ENCODE measurements around the gene IPO11. TPM values are rescaled to one million over a fixed set of nuclear protein-coding genes. Genes with fewer than 3 reads are reported as not detected.

IPO11 gene
- total RNA-seq, 2 donors from 2014 or later, result 17.5 to 39.8 TPM

Other genes with a start within 250 kb of the IPO11 start
- 10 to 100 TPM; 30.8 to 43.4 TPM for gene KIF2A, start 106.6 kb upstream of the IPO11 start, total RNA-seq
- 10 to 100 TPM; 12.4 to 15.2 TPM for gene DIMT1, start 8.9 kb upstream of the IPO11 start, total RNA-seq
- 1 to 10 TPM; 1.0 to 2.7 TPM for gene LRRC70, start 166.1 kb downstream of the IPO11 start, total RNA-seq